HepG2 (cell line): ENCODE data around the gene COA1.

ENCODE experiments used
- ASH2L ChIP-seq: fragments of 300-600, 200-600 bp; sonication (generic); IDR thresholded peaks from 2 replicates; pipeline ENCODE4 v1.7.0; 2017; ENCODE audit warnings: low read depth, mild to moderate bottlenecking, moderate library complexity, mixed read lengths, low read length; ENCODE audit not compliant: insufficient read length
- NFYB ChIP-seq: sonication (generic); formaldehyde crosslinking; IDR thresholded peaks from 2 replicates; pipeline ENCODE4 v1.4.0; 2020; ENCODE audit warnings: missing genetic modification reagents
- POLR2A ChIP-seq, 2 experiments: IDR thresholded peaks; 2 replicates each; pipeline ENCODE4 v1.6.1; 2011; ENCODE audit warnings: low read depth in 2 of 2, low read length in 2 of 2, mild to moderate bottlenecking in 1 of 2, moderate library complexity in 1 of 2; ENCODE audit not compliant: insufficient read depth in 1 of 2
- POLR2AphosphoS2 ChIP-seq: IDR thresholded peaks from 2 replicates; pipeline ENCODE4 v1.6.1; 2011; ENCODE audit warnings: low read depth, low read length, improper control_type of control experiment
- ZSCAN21 ChIP-seq: sonication (generic); formaldehyde crosslinking; IDR thresholded peaks from 2 replicates; pipeline ENCODE4 v1.8.0; 2022; ENCODE audit warnings: mild to moderate bottlenecking, missing genetic modification reagents, moderate library complexity, borderline replicate concordance
- TF ChIP-seq, protein P1 (sequence below): sonication (generic); formaldehyde crosslinking; IDR thresholded peaks from 2 replicates; pipeline ENCODE4 v1.5.0; 2020; ENCODE audit warnings: mild to moderate bottlenecking, missing genetic modification reagents, moderate library complexity
- TF ChIP-seq, protein P2 (sequence below): IDR thresholded peaks from 2 replicates; pipeline ENCODE4 v1.6.1; 2016

GRCh38 chr7:43716598-43716997 is 12.7 kb downstream of the COA1 start:
- TF ChIP-seq NFYB (no peak), ZSCAN21 (CRISPR knock-in tag) (no peak), ASH2L (no peak), POLR2A (IDR thresholded peaks at IDR 0.05; ENCODE audit: insufficient read depth in 1 of 2, low read depth in 2 of 2, low read length in 2 of 2) (no peak), POLR2AphosphoS2 (no peak)
- TF ChIP-seq, protein P1, sequence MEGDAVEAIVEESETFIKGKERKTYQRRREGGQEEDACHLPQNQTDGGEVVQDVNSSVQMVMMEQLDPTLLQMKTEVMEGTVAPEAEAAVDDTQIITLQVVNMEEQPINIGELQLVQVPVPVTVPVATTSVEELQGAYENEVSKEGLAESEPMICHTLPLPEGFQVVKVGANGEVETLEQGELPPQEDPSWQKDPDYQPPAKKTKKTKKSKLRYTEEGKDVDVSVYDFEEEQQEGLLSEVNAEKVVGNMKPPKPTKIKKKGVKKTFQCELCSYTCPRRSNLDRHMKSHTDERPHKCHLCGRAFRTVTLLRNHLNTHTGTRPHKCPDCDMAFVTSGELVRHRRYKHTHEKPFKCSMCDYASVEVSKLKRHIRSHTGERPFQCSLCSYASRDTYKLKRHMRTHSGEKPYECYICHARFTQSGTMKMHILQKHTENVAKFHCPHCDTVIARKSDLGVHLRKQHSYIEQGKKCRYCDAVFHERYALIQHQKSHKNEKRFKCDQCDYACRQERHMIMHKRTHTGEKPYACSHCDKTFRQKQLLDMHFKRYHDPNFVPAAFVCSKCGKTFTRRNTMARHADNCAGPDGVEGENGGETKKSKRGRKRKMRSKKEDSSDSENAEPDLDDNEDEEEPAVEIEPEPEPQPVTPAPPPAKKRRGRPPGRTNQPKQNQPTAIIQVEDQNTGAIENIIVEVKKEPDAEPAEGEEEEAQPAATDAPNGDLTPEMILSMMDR: no peak
- TF ChIP-seq, protein P2, sequence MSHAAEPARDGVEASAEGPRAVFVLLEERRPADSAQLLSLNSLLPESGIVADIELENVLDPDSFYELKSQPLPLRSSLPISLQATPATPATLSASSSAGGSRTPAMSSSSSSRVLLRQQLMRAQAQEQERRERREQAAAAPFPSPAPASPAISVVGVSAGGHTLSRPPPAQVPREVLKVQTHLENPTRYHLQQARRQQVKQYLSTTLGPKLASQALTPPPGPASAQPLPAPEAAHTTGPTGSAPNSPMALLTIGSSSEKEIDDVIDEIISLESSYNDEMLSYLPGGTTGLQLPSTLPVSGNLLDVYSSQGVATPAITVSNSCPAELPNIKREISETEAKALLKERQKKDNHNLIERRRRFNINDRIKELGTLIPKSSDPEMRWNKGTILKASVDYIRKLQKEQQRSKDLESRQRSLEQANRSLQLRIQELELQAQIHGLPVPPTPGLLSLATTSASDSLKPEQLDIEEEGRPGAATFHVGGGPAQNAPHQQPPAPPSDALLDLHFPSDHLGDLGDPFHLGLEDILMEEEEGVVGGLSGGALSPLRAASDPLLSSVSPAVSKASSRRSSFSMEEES: no peak
